Cardiac muscle cell (in vitro differentiated cells and primary cell): ENCODE measurements around the gene NR3C2. TPM values are rescaled to one million over a fixed set of nuclear protein-coding genes. Genes with fewer than 3 reads are reported as not detected.

Experiments used
- DNase-seq, 2 donors: peaks; one replicate each; pipeline versions ENCODE4 v3.0.0 to v3.0.0-alpha.2; 2010 to 2017; ENCODE audit warnings: low read depth in 1 of 2, low spot score in 1 of 2
- H3K27ac ChIP-seq: fragments of 200-600 bp; sonication (generic); 2 replicates; pipeline ENCODE4 v1.5.1; 2016
- H3K27me3 ChIP-seq: fragments of 200-600 bp; sonication (generic); 2 replicates; pipeline ENCODE4 v1.6.0; 2016; ENCODE audit warnings: control low read depth
- H3K36me3 ChIP-seq: fragments of 200-600 bp; sonication (generic); 2 replicates; pipeline ENCODE4 v1.5.1; 2016; ENCODE audit warnings: control low read depth
- H3K4me1 ChIP-seq: fragments of 200-600 bp; sonication (generic); 2 replicates; pipeline ENCODE4 v1.8.1; 2017; ENCODE audit warnings: low read depth, mild to moderate bottlenecking, mixed run types
- H3K4me3 ChIP-seq: fragments of 200-600 bp; sonication (generic); 2 replicates; pipeline ENCODE4 v1.5.1; 2016; ENCODE audit warnings: mild to moderate bottlenecking
- H3K9me3 ChIP-seq: fragments of 200-600 bp; sonication (generic); 2 replicates; pipeline ENCODE4 v1.5.1; 2017; ENCODE audit warnings: low read depth, mild to moderate bottlenecking, control low read depth
- CTCF ChIP-seq: IDR thresholded peaks from 2 replicates; pipeline ENCODE4 v1.5.1; 2012; ENCODE audit warnings: low read depth, mild to moderate bottlenecking, low read length
- polyA plus RNA-seq: library from polyadenylated mRNA; unstranded; fragments of >200 nt; fragmentation: Nextera tagmentation; extraction: Ambion mirVana; gene quantifications from 2 replicates; pipeline ENCODE4 v1.2.1, GENCODE V29; 2016
- total RNA-seq: library from RNA; depleted of rRNA; stranded (reverse); fragments of >200 nt; gene quantifications from 2 replicates; pipeline ENCODE4 v1.2.3, GENCODE V29; 2016

Gene NR3C2
- total and polyA plus RNA-seq, 2 experiments from 2014 or later: 0.43 to 2.5 TPM

- no peaks in the 10 kb centered on the region for H3K27me3 ChIP-seq
- no peak for DNase-seq
- no peaks in the 10 kb centered on the region for H3K9me3 ChIP-seq
- H3K4me3 ChIP-seq: no peak overlapping the region
- TF ChIP-seq CTCF: no peak
- H3K4me1 ChIP-seq: no peaks in the 10 kb centered on the region
- H3K36me3 ChIP-seq: no peaks in the 10 kb centered on the region
- no peak overlapping the region for H3K27ac ChIP-seq
These were observed 127.2 kb downstream of the NR3C2 start for GRCh38 chr4:148315049-148315448.

- no peak overlapping the region for H3K27ac ChIP-seq
- no peaks in the 10 kb centered on the region for H3K27me3 ChIP-seq
- H3K4me3 ChIP-seq: no peak overlapping the region
- DNase-seq: no peak
- H3K4me1 ChIP-seq: no peaks in the 10 kb centered on the region
- no peaks in the 10 kb centered on the region for H3K36me3 ChIP-seq
- TF ChIP-seq CTCF: no peak
- no peaks in the 10 kb centered on the region for H3K9me3 ChIP-seq
These were observed 129.2 kb downstream of the NR3C2 start for GRCh38 chr4:148312956-148313490.

- Histone ChIP-seq H3K27ac (no peak overlapping the region), H3K9me3 (no peaks in the 10 kb centered on the region), H3K27me3 (no peaks in the 10 kb centered on the region), H3K36me3 (no peaks in the 10 kb centered on the region), H3K4me1 (no peaks in the 10 kb centered on the region), H3K4me3 (no peak overlapping the region)
- no peak for DNase-seq
- no peak for TF ChIP-seq CTCF
These were observed 130.7 kb downstream of the NR3C2 start for GRCh38 chr4:148311526-148311925.

GRCh38 chr4:148310756-148311155 lies 131.5 kb downstream of the NR3C2 start:
- H3K27ac ChIP-seq: no peak overlapping the region
- DNase-seq: no peak
- H3K9me3 ChIP-seq: no peaks in the 10 kb centered on the region
- H3K36me3 ChIP-seq: no peaks in the 10 kb centered on the region
- no peaks in the 10 kb centered on the region for H3K27me3 ChIP-seq
- H3K4me1 ChIP-seq: no peaks in the 10 kb centered on the region
- no peak overlapping the region for H3K4me3 ChIP-seq
- no peak for TF ChIP-seq CTCF

GRCh38 chr4:148305751-148306150 lies 136.5 kb downstream of the NR3C2 start:
- no peak for TF ChIP-seq CTCF
- no peak for DNase-seq
- H3K36me3 ChIP-seq: no peaks in the 10 kb centered on the region
- H3K4me1 ChIP-seq: no peaks in the 10 kb centered on the region
- no peak overlapping the region for H3K4me3 ChIP-seq
- H3K27me3 ChIP-seq: no peaks in the 10 kb centered on the region
- no peaks in the 10 kb centered on the region for H3K9me3 ChIP-seq
- no peak overlapping the region for H3K27ac ChIP-seq

GRCh38 chr4:148302416-148302815 lies 139.8 kb downstream of the NR3C2 start:
- Histone ChIP-seq H3K9me3 (no peaks in the 10 kb centered on the region), H3K4me3 (no peak overlapping the region), H3K36me3 (no peaks in the 10 kb centered on the region), H3K27me3 (no peaks in the 10 kb centered on the region), H3K27ac (no peak overlapping the region), H3K4me1 (no peaks in the 10 kb centered on the region)
- DNase-seq: no peak
- TF ChIP-seq CTCF: no peak
